ENCODE results near the gene ARHGAP45. TPM values are rescaled to one million over a fixed set of nuclear protein-coding genes. Genes with fewer than 3 reads are reported as not detected.

ARHGAP45 gene
- total RNA-seq, 1 donor from 2014 or later: 0.67 TPM

DNA sequence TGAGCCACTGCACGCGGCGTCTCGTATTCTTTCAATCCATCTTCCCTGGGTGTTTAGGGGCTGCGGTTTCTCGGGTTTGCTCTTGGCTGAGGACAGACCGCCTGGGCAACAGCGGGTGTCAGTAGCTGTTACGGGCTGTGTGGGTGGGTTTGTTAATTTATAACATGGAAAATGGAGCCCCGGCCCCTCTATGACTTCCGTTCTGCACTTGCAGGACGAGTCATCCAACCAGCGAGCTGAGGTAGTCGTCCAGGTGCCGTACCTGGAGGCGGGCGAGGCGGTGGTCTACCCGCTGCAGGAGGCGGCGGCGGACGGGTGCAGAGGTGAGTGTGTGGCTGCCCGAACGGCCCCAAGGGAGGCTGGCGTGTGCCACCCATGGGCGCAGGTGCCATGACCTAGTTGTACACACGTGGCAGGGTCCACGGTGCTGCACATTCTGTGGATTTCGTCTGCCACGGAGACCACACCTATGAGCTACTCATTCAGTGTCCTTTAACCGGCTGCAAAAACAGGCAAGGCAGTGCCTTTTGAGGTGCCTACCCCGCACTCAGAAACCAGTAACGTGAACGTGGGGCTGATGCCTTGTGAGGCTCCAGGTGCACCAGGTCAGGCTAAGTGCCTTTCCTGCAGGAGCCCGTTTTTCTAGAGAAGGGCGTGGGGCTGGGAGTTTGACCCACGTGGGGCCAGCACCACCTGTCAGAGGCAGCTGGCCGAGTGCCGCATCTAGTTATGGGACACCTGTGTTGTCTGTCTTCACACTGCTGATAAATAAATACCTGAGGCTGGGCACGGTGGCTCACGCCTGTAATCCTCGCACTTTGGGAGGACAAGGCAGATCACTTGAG, 17.3 kb downstream of the ARHGAP45 start:
- H3K27me3 Mint-ChIP-seq (ENCODE audit: unreplicated experiment): no peaks in the 10 kb centered on the region
- TF ChIP-seq, protein P1, sequence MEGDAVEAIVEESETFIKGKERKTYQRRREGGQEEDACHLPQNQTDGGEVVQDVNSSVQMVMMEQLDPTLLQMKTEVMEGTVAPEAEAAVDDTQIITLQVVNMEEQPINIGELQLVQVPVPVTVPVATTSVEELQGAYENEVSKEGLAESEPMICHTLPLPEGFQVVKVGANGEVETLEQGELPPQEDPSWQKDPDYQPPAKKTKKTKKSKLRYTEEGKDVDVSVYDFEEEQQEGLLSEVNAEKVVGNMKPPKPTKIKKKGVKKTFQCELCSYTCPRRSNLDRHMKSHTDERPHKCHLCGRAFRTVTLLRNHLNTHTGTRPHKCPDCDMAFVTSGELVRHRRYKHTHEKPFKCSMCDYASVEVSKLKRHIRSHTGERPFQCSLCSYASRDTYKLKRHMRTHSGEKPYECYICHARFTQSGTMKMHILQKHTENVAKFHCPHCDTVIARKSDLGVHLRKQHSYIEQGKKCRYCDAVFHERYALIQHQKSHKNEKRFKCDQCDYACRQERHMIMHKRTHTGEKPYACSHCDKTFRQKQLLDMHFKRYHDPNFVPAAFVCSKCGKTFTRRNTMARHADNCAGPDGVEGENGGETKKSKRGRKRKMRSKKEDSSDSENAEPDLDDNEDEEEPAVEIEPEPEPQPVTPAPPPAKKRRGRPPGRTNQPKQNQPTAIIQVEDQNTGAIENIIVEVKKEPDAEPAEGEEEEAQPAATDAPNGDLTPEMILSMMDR (IDR thresholded peaks at IDR 0.05): no peak
- DNase-seq (ENCODE audit: extremely low spot score, unreplicated experiment): no peak
- no peaks in the 10 kb centered on the region for H3K9me3 Mint-ChIP-seq (ENCODE audit: unreplicated experiment)
- no peak overlapping the region for H3K27ac Mint-ChIP-seq (ENCODE audit: unreplicated experiment)
- H3K4me3 Mint-ChIP-seq (ENCODE audit: unreplicated experiment): no peak overlapping the region
- peaks cover 4% of the 10 kb centered on the region for H3K36me3 Mint-ChIP-seq (ENCODE audit: unreplicated experiment)
- H3K4me1 Mint-ChIP-seq (ENCODE audit: unreplicated experiment): peaks cover 10% of the 10 kb centered on the region

DNA sequence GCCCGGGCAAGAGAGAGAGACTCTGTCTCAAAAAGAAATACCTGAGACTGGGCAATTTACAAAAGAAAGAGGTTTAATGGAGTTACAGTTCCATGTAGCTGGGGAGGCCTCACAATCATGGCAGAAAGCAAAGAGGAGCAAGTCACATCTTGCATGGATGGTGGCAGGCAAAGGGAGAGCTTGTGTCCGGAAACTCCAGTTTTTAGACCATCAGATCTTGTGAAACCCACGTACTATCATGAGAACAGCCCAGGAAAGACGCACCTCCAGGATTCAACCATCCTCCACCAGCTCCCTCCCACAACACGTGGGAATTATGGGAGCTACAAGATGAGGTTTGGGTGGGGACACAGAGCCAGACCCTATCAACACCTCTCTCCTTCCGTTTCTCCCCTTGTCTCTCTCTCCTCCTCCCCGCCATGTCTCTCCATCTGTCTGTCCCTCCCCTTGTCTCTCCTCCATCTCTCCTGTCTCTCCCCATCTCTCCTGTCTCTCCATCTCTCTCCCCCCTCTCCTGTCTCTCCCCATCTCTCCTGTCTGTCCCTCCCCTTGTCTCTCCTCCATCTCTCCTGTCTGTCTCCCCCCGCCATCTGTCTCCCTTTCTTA, 18.2 kb downstream of the ARHGAP45 start:
- no peak overlapping the region for H3K4me3 Mint-ChIP-seq (ENCODE audit: unreplicated experiment)
- TF ChIP-seq, protein P1 (IDR thresholded peaks at IDR 0.05): no peak

GRCh38 chr19:1085676-1086442, 18.9 kb downstream of the ARHGAP45 start:
- Mint-ChIP-seq H3K4me1 (ENCODE audit: unreplicated experiment) (peaks cover 9% of the 10 kb centered on the region), H3K9me3 (ENCODE audit: unreplicated experiment) (no peaks in the 10 kb centered on the region), H3K36me3 (ENCODE audit: unreplicated experiment) (peaks cover 4% of the 10 kb centered on the region), H3K27me3 (ENCODE audit: unreplicated experiment) (no peaks in the 10 kb centered on the region), H3K27ac (ENCODE audit: unreplicated experiment) (no peak overlapping the region), H3K4me3 (ENCODE audit: unreplicated experiment) (no peak overlapping the region)
- DNase-seq (ENCODE audit: extremely low spot score, unreplicated experiment): no peak
- TF ChIP-seq, protein P1 (IDR thresholded peaks at IDR 0.05): no peak

More for the DNA sequence above, 18.2 kb downstream of the ARHGAP45 start:
- H3K36me3 Mint-ChIP-seq (ENCODE audit: unreplicated experiment): peaks cover 4% of the 10 kb centered on the region
- H3K9me3 Mint-ChIP-seq (ENCODE audit: unreplicated experiment): no peaks in the 10 kb centered on the region
- peaks cover 10% of the 10 kb centered on the region for H3K4me1 Mint-ChIP-seq (ENCODE audit: unreplicated experiment)
- no peaks in the 10 kb centered on the region for H3K27me3 Mint-ChIP-seq (ENCODE audit: unreplicated experiment)
- DNase-seq (ENCODE audit: extremely low spot score, unreplicated experiment): no peak
- H3K27ac Mint-ChIP-seq (ENCODE audit: unreplicated experiment): no peak overlapping the region

- Mint-ChIP-seq H3K36me3 (ENCODE audit: unreplicated experiment) (peaks cover 4% of the 10 kb centered on the region), H3K4me1 (ENCODE audit: unreplicated experiment) (peaks cover 4% of the 10 kb centered on the region), H3K27me3 (ENCODE audit: unreplicated experiment) (no peaks in the 10 kb centered on the region), H3K9me3 (ENCODE audit: unreplicated experiment) (no peaks in the 10 kb centered on the region), H3K4me3 (ENCODE audit: unreplicated experiment) (no peak overlapping the region), H3K27ac (ENCODE audit: unreplicated experiment) (no peak overlapping the region)
- DNase-seq (ENCODE audit: extremely low spot score, unreplicated experiment): no peak
- TF ChIP-seq, protein P1 (IDR thresholded peaks at IDR 0.05): no peak
Observed at GRCh38 chr19:1086613-1087012, 19.6 kb downstream of the ARHGAP45 start.

Measured in osteocyte (in vitro differentiated cells).